ENCODE measurements around the gene NUDCD3. TPM values are rescaled to one million over a fixed set of nuclear protein-coding genes. Genes with fewer than 3 reads are reported as not detected.

Gene NUDCD3
- total RNA-seq, 1 donor: 54.3 TPM

GRCh38 chr7:44471850-44472249 lies 18.6 kb downstream of the NUDCD3 start:
- peaks cover 66% of the 10 kb centered on the region for H3K79me2 ChIP-seq (ENCODE audit: insufficient read depth, low read length)
- H3K9me3 ChIP-seq (ENCODE audit: low read depth, low read length): no peaks in the 10 kb centered on the region
- H3K27me3 ChIP-seq (ENCODE audit: insufficient read depth, low read length): no peaks in the 10 kb centered on the region
- no peak for DNase-seq (ENCODE audit: insufficient read length, low spot score, missing footprints)
- no peak overlapping the region for H3K4me3 ChIP-seq (ENCODE audit: insufficient read depth, low read length)
- H3K36me3 ChIP-seq (ENCODE audit: insufficient read depth, low read length): peaks cover 19% of the 10 kb centered on the region
- H2AFZ ChIP-seq (ENCODE audit: low read length): no peak overlapping the region
- no peak for TF ChIP-seq CTCF (IDR thresholded peaks at IDR 0.05; ENCODE audit: extremely low read depth, low read depth, low read length)
- peaks cover 28% of the 10 kb centered on the region for H4K20me1 ChIP-seq (ENCODE audit: insufficient read depth, low read length)
- peaks cover 36% of the 10 kb centered on the region for H3K4me1 ChIP-seq (ENCODE audit: insufficient read depth, low read length)
- H3K27ac ChIP-seq (ENCODE audit: low read depth, low read length): no peak overlapping the region
- H3K4me2 ChIP-seq (ENCODE audit: insufficient read depth, low read length): no peak overlapping the region

- DNase-seq (ENCODE audit: insufficient read length, low spot score, missing footprints): no peak
- H3K79me2 ChIP-seq (ENCODE audit: insufficient read depth, low read length): peaks cover 62% of the 10 kb centered on the region
- TF ChIP-seq CTCF (IDR thresholded peaks at IDR 0.05; ENCODE audit: extremely low read depth, low read depth, low read length): no peak
Measured at GRCh38 chr7:44471436-44471835, 19.0 kb downstream of the NUDCD3 start.

GRCh38 chr7:44470628-44471245 lies 19.7 kb downstream of the NUDCD3 start:
- H3K27ac ChIP-seq (ENCODE audit: low read depth, low read length): no peak overlapping the region
- no peak overlapping the region for H3K4me2 ChIP-seq (ENCODE audit: insufficient read depth, low read length)
- DNase-seq (ENCODE audit: insufficient read length, low spot score, missing footprints): no peak
- peaks cover 25% of the 10 kb centered on the region for H4K20me1 ChIP-seq (ENCODE audit: insufficient read depth, low read length)
- no peak overlapping the region for H3K4me3 ChIP-seq (ENCODE audit: insufficient read depth, low read length)
- H3K4me1 ChIP-seq (ENCODE audit: insufficient read depth, low read length): peaks cover 46% of the 10 kb centered on the region
- no peak overlapping the region for H2AFZ ChIP-seq (ENCODE audit: low read length)
- no peaks in the 10 kb centered on the region for H3K9me3 ChIP-seq (ENCODE audit: low read depth, low read length)
- no peak for TF ChIP-seq CTCF (IDR thresholded peaks at IDR 0.05; ENCODE audit: extremely low read depth, low read depth, low read length)
- peaks cover 9% of the 10 kb centered on the region for H3K36me3 ChIP-seq (ENCODE audit: insufficient read depth, low read length)
- H3K79me2 ChIP-seq (ENCODE audit: insufficient read depth, low read length): peaks cover 55% of the 10 kb centered on the region
- no peaks in the 10 kb centered on the region for H3K27me3 ChIP-seq (ENCODE audit: insufficient read depth, low read length)

More at GRCh38 chr7:44471436-44471835, 19.0 kb downstream of the NUDCD3 start:
- peaks cover 25% of the 10 kb centered on the region for H4K20me1 ChIP-seq (ENCODE audit: insufficient read depth, low read length)
- no peak overlapping the region for H3K27ac ChIP-seq (ENCODE audit: low read depth, low read length)
- H3K4me1 ChIP-seq (ENCODE audit: insufficient read depth, low read length): peaks cover 39% of the 10 kb centered on the region
- no peak overlapping the region for H2AFZ ChIP-seq (ENCODE audit: low read length)
- no peak overlapping the region for H3K4me2 ChIP-seq (ENCODE audit: insufficient read depth, low read length)
- H3K9me3 ChIP-seq (ENCODE audit: low read depth, low read length): no peaks in the 10 kb centered on the region
- peaks cover 15% of the 10 kb centered on the region for H3K36me3 ChIP-seq (ENCODE audit: insufficient read depth, low read length)
- no peak overlapping the region for H3K4me3 ChIP-seq (ENCODE audit: insufficient read depth, low read length)
- no peaks in the 10 kb centered on the region for H3K27me3 ChIP-seq (ENCODE audit: insufficient read depth, low read length)

GRCh38 chr7:44470135-44470479 lies 20.4 kb downstream of the NUDCD3 start:
- peaks cover 6% of the 10 kb centered on the region for H3K36me3 ChIP-seq (ENCODE audit: insufficient read depth, low read length)
- H3K27ac ChIP-seq (ENCODE audit: low read depth, low read length): no peak overlapping the region
- no peak overlapping the region for H2AFZ ChIP-seq (ENCODE audit: low read length)
- peaks cover 55% of the 10 kb centered on the region for H3K79me2 ChIP-seq (ENCODE audit: insufficient read depth, low read length)
- H3K4me1 ChIP-seq (ENCODE audit: insufficient read depth, low read length): peaks cover 53% of the 10 kb centered on the region
- no peaks in the 10 kb centered on the region for H3K27me3 ChIP-seq (ENCODE audit: insufficient read depth, low read length)
- no peak for DNase-seq (ENCODE audit: insufficient read length, low spot score, missing footprints)
- H3K9me3 ChIP-seq (ENCODE audit: low read depth, low read length): no peaks in the 10 kb centered on the region
- H3K4me3 ChIP-seq (ENCODE audit: insufficient read depth, low read length): no peak overlapping the region
- TF ChIP-seq CTCF (IDR thresholded peaks at IDR 0.05; ENCODE audit: extremely low read depth, low read depth, low read length): no peak
- no peak overlapping the region for H3K4me2 ChIP-seq (ENCODE audit: insufficient read depth, low read length)
- peaks cover 25% of the 10 kb centered on the region for H4K20me1 ChIP-seq (ENCODE audit: insufficient read depth, low read length)
